Measurements from ENCODE around the gene CNTN4.
A peak's percentile ranks its signal among the peaks of the same experiment; 100 is the strongest.

CNTN4 gene

DNA sequence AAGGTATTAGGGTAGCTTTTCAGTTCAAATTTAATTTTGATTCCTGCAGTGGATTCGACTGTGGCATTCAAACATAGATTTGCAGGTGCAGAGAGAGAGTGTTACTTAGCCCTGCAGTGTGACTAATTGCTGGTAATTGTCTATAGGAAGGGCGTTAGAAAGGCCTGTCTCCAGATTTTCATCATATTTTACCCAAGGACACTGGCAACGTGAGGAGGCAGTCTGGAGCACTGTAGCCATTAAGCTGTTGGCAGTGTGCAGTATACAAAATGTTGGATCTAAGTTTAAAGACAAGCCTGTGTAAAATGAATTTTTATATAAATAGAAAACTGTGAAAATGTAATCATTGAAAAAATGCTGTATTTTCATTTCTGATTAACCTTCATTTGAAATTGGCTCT is 342.9 kb downstream of the CNTN4 start:
- no peak for DNase-seq

DNA sequence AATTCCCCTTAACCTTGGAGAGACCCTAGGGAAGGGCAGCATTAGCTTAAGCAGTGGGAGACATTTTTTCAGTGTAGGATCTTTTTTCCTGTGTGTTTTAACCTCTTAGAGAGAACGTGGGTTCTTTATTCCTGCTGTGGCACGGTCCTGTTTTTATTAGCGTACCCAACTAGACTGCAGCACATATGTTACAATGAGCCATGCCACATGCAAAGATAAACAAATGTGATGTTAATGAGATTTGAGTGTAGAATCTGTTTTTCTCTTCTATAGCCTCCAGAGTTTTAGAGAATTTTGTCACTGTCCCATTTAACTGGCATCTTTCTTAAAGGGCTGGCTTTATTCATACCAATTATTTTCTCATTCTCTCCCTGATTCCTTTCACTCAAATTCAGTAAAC is 347.5 kb downstream of the CNTN4 start:
- no peak for DNase-seq

DNA sequence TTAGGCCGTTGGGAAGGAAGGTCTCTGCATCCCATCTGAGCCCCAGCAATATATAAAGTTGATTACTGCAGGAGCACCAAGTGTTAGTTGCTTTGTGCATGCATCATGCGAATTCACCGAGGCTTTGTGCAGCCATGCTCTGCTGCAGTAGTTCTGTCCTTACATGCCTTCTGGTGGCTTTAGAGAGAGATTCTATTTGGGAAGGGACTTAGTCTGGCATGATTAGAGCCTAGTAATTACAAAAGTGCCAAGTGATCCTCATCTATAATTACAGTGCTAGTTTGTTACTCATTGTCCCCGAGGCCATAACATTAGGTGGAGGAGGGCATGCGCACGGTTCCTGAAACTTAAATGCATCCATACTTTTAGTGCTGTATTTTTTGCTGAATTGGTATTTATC is 353.6 kb downstream of the CNTN4 start:
- DNase-seq: no peak

DNA sequence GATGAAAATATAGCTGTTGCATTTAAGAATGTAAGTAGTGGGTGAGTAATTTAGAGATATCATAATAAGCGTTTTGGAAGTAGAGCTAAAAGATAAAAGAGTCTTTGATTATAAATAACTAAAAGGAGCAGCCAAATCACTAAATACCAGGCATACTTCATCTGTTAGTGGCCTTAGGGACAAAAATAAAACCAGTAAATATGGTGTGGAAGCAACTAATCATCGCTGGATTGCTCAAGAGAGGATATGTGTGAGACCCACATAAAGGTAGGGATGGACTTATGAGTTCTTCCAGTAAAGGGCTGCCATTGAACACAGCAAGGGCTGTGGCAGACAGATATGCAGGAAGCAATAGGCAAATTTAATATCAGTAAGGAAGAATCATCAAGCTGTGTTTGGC is 356.2 kb downstream of the CNTN4 start:
- no peak for DNase-seq

DNA sequence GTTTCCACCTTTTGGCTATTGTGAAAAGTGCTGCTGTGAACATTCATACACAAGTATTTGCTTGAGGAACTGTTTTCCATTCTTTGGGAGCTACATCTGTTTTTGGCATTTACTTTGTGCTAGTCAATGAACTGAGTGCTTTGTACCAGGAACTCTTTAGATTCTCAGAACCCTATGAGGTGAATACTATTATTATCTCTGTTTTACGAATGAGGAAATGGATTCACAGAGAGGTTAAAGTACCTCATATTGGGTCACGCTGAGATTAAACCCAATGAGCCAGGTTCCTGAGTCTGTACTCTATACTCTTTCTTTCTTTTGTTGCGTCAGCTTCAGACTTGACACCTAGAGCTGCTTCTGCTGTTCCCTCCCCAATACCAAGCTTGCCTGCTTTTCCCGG is 358.1 kb downstream of the CNTN4 start:
- DNase-seq: no peak

DNA sequence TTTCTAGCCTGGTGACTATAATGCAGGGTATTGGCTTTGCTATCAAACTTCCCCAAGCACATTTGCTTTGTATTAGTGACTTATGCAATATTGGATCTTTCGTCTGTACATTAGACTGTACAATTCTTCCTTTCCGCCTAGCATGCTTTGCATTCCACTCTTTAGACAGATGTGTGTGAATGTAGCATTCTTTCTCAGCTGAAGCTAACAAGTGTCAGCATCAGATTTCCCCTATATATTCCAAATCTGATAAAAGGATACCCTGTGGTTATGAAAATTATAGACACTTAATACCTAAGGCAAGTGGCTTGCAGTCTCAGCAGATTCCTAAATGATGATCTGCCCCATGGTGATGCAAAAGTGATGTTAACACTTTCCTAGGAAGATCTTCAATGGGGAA is 360.1 kb downstream of the CNTN4 start:
- DNase-seq: no peak

DNA sequence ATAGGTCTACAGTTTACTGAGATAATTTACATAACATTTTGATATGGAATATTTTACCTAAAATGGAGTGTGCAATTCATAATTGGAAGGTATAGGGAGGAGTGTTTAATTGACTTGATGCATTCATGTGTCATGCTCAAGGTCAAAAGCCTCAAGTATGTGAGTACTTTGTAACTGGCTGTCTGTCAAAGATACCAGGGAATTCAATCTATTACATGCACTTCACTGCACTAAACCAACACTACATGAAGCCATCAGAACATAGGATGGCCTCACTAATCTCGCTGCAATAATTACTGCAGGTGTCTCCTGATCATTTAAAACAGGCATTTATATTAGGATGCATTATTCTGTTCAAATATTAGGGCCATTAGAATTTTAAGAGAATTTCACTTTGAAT is 367.2 kb downstream of the CNTN4 start:
- no peak for DNase-seq

DNA sequence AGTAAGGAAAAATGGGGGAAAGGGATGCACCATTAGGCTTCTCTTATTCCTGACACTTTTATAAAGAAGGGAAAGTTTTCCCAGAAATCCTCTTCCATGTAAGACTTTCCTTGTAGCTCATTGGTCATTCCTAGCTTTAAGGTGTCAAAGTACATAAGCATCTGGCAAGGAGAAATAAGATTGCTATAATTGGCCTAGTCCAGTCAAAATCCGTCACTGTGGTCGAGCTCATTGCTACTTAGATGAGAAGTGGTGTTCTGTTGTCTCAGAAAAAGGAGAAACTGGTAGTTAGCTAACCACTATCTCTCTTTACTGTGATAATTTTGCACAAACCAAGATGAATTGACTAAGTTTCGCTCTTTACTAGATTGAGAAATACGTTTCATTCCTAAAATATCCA is 370.1 kb downstream of the CNTN4 start:
- DNase-seq: no peak

DNA sequence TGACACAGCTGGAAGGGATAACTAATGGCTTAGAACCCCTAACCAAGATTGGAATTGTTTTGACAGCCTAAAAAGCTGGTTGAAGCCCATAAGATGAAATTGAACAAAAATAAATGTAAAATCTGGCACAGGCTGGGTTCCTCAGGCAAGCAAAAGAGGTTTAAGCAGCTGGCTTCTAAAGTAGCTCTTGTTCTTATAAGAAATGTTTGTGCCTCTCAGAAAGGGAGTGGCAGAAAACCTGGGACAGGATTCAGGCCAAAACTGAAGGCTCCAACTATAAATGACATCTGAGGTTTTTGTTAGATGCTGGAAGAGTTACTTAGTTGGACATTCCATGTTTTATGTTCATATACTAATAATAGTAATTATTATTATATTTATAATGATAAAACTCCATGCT is 378.3 kb downstream of the CNTN4 start:
- DNase-seq: no peak

DNA sequence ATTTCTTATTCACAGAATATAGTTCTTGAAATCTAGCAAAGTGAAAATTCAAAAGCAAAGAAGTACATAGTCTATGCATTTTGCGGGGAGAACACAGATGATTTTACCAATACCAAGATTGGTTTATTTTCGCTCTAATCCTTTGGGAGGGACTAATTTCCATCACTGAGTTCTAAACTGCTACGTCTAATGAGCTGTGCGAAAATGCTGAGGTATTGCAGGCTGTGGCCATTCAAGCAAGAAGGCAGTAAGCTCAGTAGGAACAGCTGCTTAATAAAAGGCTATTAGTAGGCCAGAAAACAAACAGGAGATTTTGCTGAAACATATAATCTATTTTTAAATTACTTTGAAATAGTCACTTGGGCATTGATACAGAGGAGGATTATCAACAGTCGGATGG is 379.0 kb downstream of the CNTN4 start:
- DNase-seq: no peak

DNA sequence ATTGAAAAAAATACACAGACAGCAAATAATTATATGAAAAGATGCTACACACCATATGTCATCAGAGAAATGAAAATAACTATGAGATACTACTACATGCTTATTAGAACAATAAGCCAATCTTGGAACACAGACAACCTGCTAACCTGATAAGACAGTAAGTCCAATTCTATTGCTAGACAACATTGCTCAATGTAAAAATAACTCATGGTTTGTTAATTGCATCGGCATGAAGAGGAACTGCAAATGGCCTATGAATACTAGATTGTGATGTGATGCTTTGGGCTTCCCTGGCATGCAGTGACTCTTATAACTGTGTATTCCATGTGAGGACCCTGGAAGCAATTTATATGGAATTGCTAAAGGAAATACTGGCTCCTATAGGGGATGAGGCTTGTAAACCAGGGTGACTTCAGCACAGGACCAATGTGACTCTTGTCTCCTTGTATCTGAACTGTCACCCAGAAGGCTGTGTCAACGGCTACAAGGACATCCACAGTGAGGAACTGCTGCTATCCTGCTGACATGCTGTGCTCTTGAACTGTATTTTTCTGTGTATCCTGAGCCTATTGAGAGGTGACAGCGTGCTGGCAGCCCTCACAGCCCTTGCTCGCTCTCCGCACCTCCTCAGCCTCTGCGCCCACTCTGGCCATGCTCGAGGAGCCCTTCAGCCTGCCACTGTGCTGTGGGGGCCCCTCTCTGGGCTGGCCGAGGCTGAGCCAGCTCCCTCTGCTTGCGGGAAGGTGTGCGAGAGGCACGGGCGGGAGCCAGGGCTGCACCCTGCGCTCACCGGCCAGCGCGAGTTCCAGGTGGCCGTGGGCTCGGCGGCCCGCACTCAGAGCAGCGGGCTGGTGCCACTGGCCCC is 385.7 kb downstream of the CNTN4 start:
- DNase-seq: no peak

DNA sequence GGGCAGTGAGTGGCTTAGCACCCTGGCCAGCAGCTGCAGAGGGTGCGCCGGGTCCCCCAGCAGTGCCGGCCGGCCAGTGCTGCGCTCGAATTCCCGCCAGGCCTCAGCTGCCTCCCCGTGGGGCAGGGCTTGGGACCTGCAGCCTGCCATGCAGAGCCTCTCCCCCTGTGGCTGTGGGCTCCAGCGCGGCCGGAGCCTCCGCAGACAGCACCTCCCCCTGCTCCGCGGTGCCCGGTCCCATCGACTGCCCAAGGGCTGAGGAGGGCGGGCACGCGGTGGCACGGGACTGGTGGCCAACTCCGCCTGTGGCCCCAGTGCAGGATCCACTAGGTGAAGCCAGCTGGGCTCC is 386.3 kb downstream of the CNTN4 start:
- DNase-seq: no peak

DNA sequence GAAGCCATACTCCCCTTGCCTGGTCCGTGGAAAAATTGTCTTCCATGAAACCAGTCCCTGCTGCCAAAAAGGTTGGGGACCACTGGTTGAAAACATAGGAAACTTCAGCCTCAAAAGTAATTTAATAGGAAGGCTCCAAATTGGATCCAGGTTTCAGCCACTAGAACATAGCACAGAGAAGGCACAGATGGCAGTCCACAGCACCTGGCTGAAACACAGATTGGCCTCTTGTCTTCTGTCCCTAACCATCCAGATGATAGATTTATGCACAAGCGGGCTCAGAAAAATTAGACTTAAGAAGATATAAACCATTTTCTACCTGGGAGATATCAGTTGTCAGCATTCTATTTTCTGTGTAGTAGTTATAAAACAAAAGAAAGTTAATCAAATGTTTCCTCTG is 397.1 kb downstream of the CNTN4 start:
- no peak for DNase-seq

DNA sequence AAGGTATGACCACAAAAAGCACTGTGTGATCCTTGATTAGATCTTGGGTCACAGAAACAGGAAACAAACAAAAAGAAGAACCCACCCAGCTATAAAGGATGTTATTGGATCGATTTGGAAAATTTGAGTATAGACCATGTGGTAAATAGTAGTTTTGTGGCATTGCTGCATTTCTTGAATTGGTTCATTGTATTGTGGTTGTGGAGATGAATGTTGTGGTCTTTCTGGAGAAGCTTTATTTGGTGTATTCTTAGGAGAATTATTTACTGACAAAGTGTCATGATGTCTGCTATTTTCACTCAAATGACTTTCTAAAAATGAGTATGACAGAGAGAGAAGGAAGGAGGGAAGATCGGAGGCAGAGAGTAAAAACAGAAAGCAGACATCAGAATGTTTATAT is 406.2 kb downstream of the CNTN4 start:
- DNase-seq: no peak

DNA sequence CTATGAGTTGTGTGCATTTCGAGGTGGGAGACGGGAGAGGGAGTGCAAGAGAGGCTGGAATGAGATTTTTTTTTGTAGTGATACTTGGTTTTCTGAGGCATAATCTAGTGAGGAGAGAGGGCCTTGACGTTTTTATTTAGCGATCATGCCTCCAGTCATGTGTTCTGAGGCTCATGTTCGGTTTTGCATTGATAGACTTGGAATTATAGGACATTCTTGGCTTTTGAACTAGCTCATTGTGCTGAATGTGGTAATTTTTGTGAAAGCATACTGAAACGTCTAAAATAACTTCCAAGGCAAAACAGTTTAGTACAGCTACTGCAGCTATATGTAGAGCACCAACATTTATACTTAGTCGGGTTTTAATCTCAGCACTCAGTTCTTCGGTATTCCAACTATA is 408.1 kb downstream of the CNTN4 start:
- DNase-seq: no peak

DNA sequence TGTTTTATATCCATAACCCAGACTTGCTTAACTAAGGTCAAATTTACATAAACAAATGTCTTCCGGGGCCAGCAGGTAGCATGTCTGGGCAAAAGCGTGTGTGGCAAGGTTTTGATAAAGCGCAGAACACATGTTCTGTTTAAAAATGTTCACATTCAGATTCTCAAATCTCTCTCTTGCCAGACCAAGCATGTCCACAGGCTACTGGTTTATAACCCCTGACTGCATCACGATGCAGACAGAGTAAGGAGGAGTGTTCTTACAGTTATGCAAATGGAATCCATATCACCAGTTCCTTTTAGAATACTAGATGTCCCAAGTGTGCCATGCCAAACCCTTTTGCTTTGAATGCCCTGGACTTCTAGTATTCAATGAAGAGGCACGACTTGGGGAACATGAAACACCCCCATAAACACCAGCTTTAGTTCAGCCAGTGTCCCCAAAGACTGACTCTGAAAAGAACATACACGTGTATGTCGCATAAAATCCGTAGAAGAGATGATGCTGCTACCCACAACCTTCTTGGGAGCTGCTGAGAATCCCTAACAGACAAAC is 412.0 kb downstream of the CNTN4 start:
- no peak for DNase-seq

DNA sequence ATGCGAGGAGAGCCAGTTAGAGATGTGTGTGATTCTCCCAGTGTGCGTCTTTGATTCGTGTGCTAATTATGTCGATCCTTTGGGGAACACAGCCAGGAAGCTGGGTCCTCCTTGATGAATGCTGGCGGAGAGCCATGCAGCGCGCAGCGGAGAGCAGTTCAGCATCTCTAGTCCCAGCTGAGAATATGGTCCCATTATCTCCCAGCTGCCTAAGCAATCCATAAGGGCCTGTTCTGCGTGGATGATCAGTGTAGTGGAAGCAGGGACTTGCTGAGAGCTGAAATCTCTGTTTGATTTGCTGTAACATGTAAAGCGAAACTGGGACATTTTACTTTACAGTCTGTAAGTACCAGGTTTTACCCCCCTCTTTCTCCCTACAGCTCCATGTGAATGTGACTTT is 412.7 kb downstream of the CNTN4 start:
- no peak for DNase-seq

DNA sequence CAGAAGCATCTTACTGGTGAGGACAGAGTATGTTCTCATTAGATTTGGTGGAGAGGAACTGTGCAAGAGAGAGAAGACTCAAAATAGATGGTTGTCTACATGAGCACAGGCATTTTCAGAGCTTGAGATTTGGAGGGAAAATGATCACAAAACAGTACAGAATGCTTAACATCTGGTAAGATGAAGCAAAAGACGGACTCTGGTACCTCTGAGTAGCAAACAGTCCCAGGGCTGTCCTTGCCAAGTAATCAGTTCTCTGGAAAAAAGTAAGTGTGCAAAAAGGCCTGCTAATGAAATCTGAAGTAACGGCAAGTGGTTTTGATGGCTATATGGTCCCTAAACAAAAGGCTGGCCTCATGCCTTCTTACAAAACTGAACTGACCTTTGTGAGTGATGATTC is 414.2 kb downstream of the CNTN4 start:
- DNase-seq: no peak

DNA sequence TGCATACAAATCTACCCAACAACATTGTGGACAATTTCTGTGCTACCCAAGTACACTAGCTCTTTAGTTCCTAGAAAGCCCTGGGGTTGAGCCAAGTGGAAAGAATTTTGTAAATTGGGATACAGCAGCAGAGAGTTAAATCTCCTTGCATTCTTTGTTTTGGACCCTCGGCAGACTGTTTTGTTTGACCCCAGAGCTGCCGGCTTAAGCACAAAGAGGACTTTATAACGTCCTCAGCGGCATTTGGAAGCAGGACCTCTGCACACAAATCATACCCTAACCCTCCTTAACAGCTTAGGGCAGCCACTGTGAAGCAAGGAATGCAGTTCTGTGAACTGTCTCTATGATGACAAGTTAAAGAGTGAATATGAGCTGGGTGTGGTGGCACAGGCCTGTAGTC is 415.3 kb downstream of the CNTN4 start:
- DNase-seq: no peak

DNA sequence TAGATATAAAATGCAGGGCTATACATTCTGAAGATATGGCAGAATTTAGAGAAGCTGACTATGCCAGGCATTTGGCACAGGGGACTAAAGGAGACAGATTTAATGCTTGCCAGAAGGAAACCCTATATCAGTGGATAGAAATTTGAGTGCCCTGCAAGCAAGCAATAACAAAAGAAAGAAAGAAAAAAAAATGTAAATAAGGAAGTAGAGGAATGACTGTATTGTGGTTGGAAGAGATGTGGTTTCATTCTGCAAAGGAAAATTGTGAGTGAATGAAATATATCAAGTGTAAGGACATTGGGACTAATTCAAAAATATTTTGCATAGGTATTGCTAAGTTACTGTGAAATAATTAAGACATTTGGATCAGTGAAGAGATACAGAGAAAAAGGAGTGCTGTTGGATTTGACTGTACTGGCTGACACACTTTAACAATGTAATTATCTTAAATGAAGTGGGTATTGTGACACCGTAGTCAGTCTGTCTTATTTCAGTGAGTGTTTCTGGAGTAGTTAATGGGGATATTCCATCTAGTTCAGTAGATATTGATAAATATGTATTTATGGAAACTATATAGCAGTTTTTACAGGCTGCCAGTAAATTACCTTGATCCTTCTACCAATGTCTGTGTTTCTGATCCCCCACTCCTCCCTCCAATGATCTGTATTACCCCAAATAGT is 418.2 kb downstream of the CNTN4 start:
- peak; percentile 34 for DNase-seq

DNA sequence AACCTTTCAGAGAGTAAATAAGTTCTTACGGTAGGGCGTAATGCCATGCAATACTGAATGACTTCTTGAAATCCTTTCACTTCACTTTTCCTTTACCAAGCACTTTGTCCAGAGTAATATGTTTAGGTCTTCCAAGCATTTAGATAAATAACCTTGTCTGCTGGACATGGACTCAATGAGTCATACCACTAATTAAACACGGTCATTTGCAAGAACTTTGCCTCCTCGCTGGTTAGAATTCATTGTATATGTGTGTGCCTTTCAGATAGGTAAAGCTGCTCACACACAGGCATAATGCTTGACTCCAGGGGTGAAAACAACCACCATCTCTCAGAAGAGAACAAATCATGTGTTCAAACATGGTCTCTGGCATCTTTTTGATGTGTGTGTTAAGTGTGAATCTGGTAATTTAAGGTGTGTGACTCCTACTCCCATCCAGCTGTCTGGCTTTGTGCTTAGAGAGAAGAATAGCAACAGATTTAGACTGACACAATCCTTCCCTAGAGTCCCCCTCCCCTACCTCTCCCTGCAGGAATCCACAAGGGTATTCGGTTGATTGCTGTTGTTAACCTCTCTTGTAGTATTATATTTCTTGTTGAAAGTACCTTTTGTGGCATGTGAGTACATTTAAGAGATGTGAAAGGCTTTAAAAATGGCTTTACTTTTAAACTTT is 419.0 kb downstream of the CNTN4 start:
- DNase-seq: no peak

DNA sequence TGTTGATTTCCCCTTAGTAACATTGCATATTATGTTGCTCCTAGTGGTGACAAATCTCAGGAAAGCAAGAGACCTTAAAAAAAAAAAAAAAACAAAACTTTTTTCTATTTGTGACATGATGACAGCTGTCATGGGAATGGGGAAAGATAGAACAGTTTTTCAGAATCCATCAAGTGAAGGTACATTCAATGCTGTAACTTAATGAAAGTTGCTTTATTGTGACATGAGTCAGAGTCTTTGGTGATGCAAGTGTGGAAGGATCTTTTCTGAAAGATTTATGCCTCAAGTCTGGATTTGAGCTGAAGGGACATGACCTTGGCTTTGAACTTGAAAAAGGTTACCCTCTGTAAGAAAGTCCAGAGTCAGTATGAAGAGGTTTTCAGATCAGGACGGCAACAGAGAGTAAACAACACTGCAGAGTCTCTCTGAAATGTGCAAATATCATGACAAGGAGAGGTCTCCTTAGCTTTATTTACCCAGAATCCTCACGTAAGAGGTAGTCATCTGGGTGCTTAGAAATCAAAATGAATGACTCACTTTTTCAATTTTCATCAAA is 424.7 kb downstream of the CNTN4 start:
- no peak for DNase-seq

DNA sequence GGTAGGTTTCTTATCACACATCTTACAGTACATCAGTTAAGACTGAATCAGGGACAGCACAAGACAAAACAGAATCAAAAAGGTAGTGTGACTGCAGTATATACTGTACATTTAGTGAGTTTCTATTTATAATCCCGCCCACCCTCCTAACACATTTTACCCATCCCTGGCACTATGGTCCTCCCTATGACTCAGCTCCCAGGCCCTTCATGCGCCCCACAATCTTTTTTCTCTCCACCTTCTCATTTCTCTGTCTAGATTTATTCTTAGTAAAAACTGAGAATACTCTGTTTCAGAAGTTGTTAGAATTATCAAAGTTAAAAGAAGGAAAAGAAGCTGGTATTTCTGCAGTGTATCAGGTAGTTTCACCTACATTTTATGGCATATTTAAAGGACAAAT is 427.3 kb downstream of the CNTN4 start:
- no peak for DNase-seq

DNA sequence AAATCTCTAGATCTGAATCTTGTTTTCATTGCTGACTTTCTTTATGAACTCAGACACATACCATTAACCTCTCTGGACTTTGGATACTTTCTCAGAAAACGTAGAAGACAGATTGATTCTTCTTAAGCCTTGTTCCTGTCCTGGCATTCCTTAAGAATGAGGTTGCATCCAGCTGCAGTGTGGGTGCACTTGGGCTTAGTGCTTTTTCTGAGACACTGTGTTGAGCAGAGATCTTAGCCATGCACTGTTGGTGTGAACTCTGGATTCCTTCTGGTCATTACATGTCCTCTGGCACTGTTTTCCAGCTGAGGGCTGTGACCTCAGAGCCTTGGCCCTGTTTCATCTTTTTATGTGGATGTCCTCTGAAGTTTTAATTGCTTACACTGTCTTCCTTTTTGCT is 428.3 kb downstream of the CNTN4 start:
- no peak for DNase-seq

All from NCI-H2029 treated with DMSO at 0.1 percent for 48 hours (cell line).